AG04450 (cell line): ENCODE measurements around the gene NPHP3. TPM values are rescaled to one million over a fixed set of nuclear protein-coding genes. Genes with fewer than 3 reads are reported as not detected.

Experiments used
- CTCF ChIA-PET: fragments of 300-600, 350-600 bp; formaldehyde crosslinking; extraction: SDS; loops from one replicate; lab custom pipeline; 2022; ENCODE audit warnings: antibody characterized with exemption, inconsistent platforms; lab: Charles Lee
- POLR2A ChIA-PET: fragments of 350-600 bp; formaldehyde crosslinking; extraction: SDS; loops from one replicate; lab custom pipeline; 2021; ENCODE audit warnings: antibody characterized with exemption, inconsistent platforms; lab: Yijun Ruan, JAX
- DNase-seq: peaks from one replicate; pipeline ENCODE4 v3.0.0-alpha.2; 2011; ENCODE audit warnings: low read depth, low spot score
- H3K27ac ChIP-seq: one replicate; pipeline ENCODE4 v1.5.1; 2012; ENCODE audit warnings: low read depth, low read length, control low read depth
- H3K27me3 ChIP-seq: one replicate; pipeline ENCODE4 v1.6.0; 2012; ENCODE audit warnings: low read length; ENCODE audit not compliant: control insufficient read depth, insufficient read depth
- H3K4me3 ChIP-seq: 2 replicates; pipeline ENCODE4 v1.5.1; 2011; ENCODE audit warnings: mild to moderate bottlenecking, low read depth, low read length, control low read depth
- H3K9me3 ChIP-seq: 2 replicates; pipeline ENCODE4 v1.5.1; 2012; ENCODE audit warnings: low read length; ENCODE audit not compliant: control insufficient read depth, insufficient read depth
- polyA plus RNA-seq: library from polyadenylated mRNA; depleted of rRNA; stranded (reverse); fragments of >200 nt; gene quantifications from 2 replicates; pipeline ENCODE4 v1.2.3, GENCODE V29; 2011
- TF ChIP-seq, protein P1 (sequence below): IDR thresholded peaks from 2 replicates; pipeline ENCODE4 v1.5.1; 2011; ENCODE audit warnings: low read depth, low read length, control low read depth, inconsistent platforms

NPHP3 gene
- polyA plus RNA-seq, 1 experiment: 40.4 TPM

DNA sequence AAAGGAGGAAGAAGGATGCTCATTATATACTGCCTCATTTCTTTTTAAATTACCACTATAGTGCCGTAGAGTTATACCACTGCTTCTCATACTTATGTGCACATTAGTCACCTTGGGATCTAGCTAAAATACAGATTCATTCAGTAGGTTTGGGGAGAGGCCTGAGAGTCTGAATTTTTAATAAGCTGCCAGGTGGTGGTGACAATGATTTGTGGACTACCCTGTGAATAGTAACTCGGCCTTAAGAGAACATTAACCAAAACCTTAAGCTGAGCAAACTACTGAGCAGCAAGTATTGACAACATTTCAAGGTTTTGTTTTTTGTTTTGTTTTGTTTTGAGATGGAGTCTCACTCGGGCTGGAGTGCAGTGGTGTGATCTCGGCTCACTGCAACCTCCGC, 42.3 kb downstream of the NPHP3 start:
- no peak for DNase-seq
- no peak overlapping the region for H3K4me3 ChIP-seq
- H3K27me3 ChIP-seq: no peaks in the 10 kb centered on the region
- no peaks in the 10 kb centered on the region for H3K9me3 ChIP-seq
- ChIA-PET POLR2A (no interaction called here), CTCF (interaction anchor here (2.0 kb wide), 1 partner anchor 144 kb away, joined by 9 read pairs; no protein-coding TSS in a partner anchor)
- no peak overlapping the region for H3K27ac ChIP-seq
- TF ChIP-seq, protein P1, sequence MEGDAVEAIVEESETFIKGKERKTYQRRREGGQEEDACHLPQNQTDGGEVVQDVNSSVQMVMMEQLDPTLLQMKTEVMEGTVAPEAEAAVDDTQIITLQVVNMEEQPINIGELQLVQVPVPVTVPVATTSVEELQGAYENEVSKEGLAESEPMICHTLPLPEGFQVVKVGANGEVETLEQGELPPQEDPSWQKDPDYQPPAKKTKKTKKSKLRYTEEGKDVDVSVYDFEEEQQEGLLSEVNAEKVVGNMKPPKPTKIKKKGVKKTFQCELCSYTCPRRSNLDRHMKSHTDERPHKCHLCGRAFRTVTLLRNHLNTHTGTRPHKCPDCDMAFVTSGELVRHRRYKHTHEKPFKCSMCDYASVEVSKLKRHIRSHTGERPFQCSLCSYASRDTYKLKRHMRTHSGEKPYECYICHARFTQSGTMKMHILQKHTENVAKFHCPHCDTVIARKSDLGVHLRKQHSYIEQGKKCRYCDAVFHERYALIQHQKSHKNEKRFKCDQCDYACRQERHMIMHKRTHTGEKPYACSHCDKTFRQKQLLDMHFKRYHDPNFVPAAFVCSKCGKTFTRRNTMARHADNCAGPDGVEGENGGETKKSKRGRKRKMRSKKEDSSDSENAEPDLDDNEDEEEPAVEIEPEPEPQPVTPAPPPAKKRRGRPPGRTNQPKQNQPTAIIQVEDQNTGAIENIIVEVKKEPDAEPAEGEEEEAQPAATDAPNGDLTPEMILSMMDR: no peak

GRCh38 chr3:132675408-132675807, 46.8 kb downstream of the NPHP3 start:
- H3K27me3 ChIP-seq: no peaks in the 10 kb centered on the region
- ChIA-PET CTCF (interaction anchor here (0.8 to 1.0 kb wide), 2 partner anchors 139 to 140 kb away, joined by 3 to 4 read pairs; no protein-coding TSS in a partner anchor), POLR2A (no interaction called here)
- no peak overlapping the region for H3K27ac ChIP-seq
- no peak overlapping the region for H3K4me3 ChIP-seq
- no peaks in the 10 kb centered on the region for H3K9me3 ChIP-seq
- TF ChIP-seq, protein P1: no peak
- DNase-seq: no peak

- CTCF ChIA-PET: interaction anchor here (1.4 kb wide), 1 partner anchor 9 kb away, joined by 5 read pairs; no protein-coding TSS in a partner anchor
- TF ChIP-seq, protein P1: no peak
- POLR2A ChIA-PET: no interaction called here
- Histone ChIP-seq H3K27ac (no peak overlapping the region), H3K4me3 (no peak overlapping the region), H3K27me3 (no peaks in the 10 kb centered on the region), H3K9me3 (no peaks in the 10 kb centered on the region)
- no peak for DNase-seq
Observed at GRCh38 chr3:132669256-132669777, 52.9 kb downstream of the NPHP3 start.

GRCh38 chr3:132665230-132665745, 56.9 kb downstream of the NPHP3 start:
- Histone ChIP-seq H3K27ac (no peak overlapping the region), H3K4me3 (no peak overlapping the region), H3K9me3 (no peaks in the 10 kb centered on the region; the same call in 1 of the 2 replicates), H3K27me3 (no peaks in the 10 kb centered on the region)
- DNase-seq: no peak
- TF ChIP-seq, protein P1: no peak
- ChIA-PET POLR2A (interaction anchor here (0.7 kb wide), 1 partner anchor 16 kb away, joined by 3 read pairs; no protein-coding TSS in a partner anchor), CTCF (interaction anchor here (1.2 to 1.6 kb wide), 2 partner anchors 23 to 130 kb away, joined by 6 to 7 read pairs; no protein-coding TSS in a partner anchor)

DNA sequence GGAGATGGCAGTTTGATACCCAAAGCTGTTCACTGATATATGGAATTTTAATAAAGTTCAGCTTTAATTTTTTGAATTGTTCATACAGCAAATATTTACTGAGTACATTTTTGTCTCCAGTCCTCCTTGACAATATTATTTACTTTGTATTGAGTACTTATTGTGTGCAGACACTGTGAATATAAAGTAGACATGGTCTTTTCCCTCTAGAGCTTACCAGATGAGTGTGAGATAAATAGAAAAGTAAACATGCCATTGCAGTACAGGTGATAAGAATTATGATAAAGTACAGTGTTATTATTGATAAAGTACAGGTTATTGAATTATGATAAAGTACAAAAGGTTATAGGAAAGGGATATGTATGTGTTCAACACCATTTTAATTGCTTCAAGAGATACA, 60.0 kb downstream of the NPHP3 start:
- POLR2A ChIA-PET: no interaction called here
- no peak overlapping the region for H3K27ac ChIP-seq
- no peaks in the 10 kb centered on the region; the same call in 1 of the 2 replicates for H3K9me3 ChIP-seq
- DNase-seq: no peak
- H3K4me3 ChIP-seq: peak overlapping the region; percentile 3; the same call in 1 of the 2 replicates
- TF ChIP-seq, protein P1: no peak
- no peaks in the 10 kb centered on the region for H3K27me3 ChIP-seq
- CTCF ChIA-PET: interaction anchor here (0.5 to 9.2 kb wide), 4 partner anchors 125 to 1708 kb away, joined by 3 to 65 read pairs (median 3); no protein-coding TSS in a partner anchor
